GM12878 (cell line): ENCODE results near the gene PSMB9.
A peak's percentile ranks its signal among the peaks of the same experiment; 100 is the strongest.

Experiments
- JUND ChIP-seq: IDR thresholded peaks from 2 replicates; pipeline ENCODE4 v1.6.1; 2012; ENCODE audit warnings: low read depth, mild to moderate bottlenecking, low read length, improper control_type of control experiment, moderate library complexity
- RBBP5 ChIP-seq: fragments of 200-600 bp; sonication (generic); conservative IDR thresholded peaks from 2 replicates; pipeline ENCODE4 v1.6.1; 2016
- SMC3 ChIP-seq: IDR thresholded peaks from 2 replicates; pipeline ENCODE4 v1.6.1; 2011; ENCODE audit warnings: low read length, improper control_type of control experiment, borderline replicate concordance
- TBL1XR1 ChIP-seq: IDR thresholded peaks from 2 replicates; pipeline ENCODE4 v1.6.1; 2012; ENCODE audit warnings: low read depth, low read length, improper control_type of control experiment

GRCh38 chr6:32843979-32844838, 9.8 kb upstream of the PSMB9 start, which contains the start of gene PSMB8:
- TF ChIP-seq JUND (no peak), TBL1XR1 (0 out of 2 replicates have a peak, but pooled peaks have one; percentile 42), SMC3 (no peak), RBBP5 (0 out of 2 replicates have a peak, but pooled peaks have one; percentile 29)
